AML-193 (cell line): ENCODE measurements around the gene RAX.
"Not testable (repeated sequence)": the region's sequence is repeated elsewhere in the genome, so short reads cannot be mapped to it uniquely, and the experiment has no call there.

Experiments
- DNase-seq, 2 experiments: peaks; one replicate each; lab custom pipeline; 2025; lab: John Stamatoyannopoulos, UW

Gene RAX

DNA sequence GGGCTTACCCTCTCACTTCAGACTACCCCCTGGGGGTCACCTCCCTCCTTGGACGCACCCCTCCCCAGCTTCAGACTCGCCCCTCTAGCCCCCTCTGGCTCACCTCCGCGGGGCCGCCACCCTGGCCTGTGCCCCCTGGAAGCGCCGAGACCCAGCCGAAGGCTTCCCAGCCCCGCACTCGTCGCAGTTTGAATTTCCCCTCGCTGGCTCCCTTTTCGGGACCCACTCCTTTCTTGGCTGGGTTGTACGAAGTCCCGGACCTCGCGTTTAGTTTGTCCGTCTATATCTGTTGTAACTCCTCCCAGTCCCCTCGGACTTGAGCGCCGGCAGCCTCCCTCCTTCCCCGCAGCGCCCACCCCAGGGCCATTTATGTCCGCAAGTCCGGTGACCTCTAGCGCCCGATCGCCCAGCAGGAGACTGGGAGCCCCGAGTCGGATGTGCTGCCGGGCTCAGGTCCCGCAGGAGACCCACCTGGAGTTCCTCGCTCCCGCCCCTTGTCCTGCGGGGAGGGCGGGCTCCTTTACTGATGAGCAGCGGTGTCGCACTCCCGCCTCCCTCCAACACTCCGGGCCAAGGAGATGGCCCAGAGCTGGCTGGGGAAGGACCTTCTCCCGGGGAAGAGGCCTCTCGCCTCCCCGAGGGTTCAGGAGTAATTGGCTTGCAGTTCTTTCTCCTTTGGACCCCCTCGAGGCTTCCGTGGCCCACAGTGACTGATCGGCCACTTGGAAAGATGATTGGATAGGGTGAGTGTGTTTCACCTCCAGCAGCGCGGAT lies 692 bp upstream of the RAX start:
- no peak for DNase-seq

DNA sequence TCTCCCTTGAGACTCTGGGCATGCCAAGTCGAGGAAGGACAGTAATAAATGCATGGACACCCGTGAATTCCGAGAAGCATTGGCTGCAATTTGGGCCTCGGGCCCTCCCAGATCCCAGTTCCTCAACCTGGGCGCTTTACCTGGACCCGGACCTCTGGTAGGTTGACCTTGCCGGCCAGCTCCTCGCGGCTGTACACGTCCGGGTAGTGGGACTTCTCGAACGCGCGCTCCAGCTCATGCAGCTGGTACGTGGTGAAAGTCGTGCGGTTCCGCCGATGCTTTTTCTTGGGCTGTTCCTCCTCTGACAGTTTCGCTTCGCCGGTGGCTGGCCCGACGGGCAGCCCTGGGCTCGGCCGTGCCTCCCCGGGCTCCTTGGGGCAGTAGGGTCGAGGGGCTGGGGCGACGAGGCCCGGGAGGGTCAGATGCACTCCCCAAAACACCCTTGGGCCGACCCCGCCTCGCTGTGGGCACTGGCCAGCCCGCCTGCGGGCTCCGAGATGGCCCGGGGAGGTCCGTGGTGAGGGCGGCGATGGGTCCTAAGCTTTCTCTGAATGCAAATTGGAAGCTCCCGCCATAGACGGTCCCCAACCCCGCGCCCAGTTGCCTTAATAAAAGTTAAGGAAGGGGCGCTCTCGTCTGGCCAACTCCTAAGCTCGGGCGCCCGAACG lies 899 bp downstream of the RAX start:
- no peak for DNase-seq

DNA sequence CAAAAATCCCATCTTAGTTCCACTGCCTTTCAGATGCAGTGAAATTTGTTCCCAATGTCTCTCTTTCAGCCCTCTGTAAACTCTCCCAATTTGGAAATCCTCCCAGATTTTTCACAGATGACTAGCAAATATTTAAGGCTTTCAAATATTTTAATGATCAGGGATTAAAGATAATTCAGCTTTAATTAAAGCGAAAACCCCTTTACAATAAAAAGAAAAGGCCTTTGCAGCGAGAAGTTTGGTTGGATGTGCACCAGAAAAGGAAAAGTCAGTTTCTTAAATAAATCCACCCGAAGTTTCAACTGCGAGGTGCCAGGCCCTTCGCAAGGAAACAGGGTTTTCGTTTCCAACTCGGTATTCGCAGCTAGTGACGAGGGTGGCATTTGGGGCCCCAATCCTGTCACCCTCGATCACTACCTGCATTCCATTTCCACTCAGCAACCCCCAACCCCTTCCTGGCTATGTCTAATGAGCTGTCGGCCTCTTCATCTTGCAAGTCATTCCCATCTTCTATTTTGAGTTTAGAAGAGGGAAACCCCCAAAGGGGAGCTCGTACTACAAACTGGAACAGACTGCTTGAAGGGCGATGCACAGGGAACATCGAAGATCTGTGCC lies 1.5 kb downstream of the RAX start:
- no peak for DNase-seq

DNA sequence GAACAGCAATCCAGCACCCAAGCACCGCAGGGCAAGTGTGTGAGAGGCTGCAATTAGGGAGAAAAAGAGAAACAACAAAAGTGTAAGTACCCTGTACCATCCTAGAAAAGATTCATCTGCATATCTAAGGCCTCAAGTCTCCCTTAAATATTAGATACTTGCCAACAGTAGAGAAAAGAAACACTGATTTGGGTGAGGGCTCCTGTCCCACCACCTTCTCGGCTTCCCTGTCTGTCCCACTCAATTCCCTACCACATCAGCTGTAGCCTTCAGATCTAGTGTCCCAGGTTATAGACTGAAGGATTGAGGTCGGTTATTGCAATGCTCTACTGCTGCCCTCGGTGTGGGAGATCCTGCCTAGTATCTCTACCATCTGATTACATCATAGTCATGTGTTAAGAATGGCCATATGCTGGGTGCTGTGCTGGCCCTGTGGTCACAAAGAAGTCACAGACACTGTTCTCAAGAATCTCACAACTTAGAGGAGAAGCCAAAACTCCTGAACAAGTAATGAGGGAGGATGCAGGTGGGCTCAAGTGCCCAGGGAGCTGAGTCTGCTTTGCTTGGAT lies 2.5 kb downstream of the RAX start:
- DNase-seq = no peak

DNA sequence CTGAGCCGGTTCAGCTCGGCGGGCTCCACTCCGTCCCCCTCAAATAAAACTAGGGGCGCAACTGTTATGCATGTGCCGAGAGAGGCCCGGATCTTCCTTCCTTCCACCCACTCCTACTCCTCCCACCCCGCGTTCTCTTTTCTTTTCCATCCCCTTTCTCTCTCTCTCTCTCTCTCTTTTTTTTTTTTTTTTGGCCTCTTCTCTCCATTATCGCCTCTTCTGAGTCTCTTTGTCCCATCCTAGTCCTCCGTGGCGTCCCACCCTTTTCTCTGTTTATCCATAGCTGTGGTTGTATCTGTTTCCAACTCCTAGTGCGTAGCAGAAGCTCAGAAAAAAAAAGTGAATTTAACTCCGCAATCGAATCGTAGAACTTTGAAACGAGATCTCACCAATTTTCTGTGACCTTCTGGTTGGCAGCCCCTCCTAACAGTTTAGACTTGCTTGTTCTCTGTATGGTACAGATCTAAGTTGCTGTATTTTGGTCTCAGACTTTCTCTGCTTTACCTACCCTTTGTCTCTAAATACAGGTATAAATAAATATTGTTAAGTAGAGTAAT lies 3.6 kb downstream of the RAX start:
- DNase-seq = no peak

DNA sequence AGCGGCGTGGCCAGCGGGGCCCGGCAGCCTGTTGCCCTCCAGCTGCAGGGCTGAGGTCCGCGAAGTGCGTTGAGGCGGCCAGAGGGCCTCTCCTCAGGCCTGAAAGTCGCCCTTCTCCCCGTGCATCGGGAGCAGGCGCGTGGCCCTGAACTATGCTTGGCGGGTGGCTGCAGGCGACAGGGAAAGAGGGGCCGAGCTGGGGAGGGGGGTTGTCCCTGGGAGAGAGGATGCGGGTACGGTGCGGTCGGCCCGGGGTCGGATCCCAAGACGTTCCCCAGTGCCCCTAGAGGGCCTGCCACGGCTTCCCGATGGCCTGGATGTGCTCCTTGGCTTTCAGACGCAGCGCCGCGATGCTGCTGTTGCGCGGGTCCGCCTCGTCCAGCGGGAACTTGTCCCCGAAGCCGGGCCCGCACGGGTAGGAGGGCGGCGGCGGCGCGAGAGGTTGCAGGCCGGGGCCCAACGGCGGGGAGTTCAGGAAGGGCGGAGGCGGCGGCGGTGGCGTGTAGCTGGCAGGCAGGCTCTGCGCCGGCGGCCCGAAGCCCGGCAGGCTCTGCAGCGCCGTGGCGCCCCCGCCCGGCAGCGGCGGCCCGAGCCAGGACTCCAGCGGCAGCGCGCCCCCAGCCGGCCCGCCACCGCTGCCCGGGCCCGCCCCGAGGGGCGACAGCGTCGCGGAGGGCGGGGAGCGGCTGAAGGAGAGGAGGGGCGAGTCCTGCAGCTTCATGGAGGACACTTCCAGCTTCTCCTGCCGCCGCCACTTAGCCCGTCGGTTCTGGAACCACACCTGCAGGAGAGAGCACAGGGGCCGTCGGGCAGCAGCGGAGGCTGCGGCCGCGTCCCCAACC lies 4.3 kb downstream of the RAX start:
- DNase-seq = no peak

DNA sequence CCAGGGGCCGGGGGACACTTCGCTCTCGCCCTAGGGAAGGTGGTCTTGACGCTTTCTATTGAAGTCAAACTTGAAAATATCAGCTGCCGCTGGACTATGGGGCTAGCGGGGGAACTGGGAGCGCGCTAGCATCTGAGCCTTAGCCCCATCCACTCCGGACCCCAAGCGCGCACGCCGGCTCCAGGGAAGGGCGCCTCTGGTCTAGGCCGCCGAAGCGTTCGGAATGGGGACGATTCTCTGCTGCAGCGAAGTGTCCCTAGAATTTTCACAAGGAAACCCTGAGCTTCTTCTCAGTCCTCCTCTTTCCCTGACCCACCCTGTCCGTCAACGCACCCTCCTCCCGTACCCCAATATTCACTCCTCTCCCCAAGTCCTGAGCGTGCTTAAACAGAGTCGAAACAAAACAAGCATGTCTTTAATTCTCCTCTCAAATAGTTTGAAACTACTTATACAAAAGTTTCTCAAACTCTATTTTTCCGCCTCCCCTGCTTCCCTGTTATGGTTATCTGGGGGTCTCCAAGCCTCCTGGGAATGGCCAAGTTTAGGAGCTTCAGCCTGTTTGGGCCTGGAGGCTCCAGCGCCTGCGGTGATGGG lies 5.0 kb downstream of the RAX start:
- DNase-seq = no peak

DNA sequence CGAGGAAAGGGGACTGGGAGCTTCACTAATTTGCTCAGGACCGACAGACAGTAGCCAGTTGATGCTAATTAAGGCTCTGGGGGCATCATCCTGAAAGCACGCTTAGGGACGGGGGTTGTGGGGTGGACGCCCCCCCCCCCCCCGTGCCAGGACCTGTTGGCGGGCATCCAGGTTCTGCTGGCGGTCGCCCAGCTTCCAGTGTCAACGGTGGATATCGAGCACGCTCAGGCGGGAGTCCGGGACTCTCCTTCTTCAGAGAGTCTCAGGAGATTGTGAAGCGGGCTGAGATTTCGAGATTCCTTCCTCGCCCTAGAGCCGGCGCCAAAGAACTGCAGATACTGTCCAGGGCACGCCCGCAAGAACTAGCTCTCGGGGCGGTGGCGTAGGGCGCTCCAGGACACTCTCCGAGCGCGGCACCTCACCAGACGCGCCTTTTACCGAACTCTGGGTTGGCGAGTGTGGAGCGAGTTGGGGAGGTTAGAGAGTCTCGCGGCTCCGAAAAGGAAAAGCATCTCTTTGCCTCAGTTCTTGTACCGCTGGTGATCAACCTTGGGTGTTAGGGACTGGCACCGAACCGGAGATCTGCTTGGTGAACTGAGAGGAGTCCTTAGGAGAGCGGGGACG lies 5.6 kb downstream of the RAX start:
- DNase-seq = no peak

DNA sequence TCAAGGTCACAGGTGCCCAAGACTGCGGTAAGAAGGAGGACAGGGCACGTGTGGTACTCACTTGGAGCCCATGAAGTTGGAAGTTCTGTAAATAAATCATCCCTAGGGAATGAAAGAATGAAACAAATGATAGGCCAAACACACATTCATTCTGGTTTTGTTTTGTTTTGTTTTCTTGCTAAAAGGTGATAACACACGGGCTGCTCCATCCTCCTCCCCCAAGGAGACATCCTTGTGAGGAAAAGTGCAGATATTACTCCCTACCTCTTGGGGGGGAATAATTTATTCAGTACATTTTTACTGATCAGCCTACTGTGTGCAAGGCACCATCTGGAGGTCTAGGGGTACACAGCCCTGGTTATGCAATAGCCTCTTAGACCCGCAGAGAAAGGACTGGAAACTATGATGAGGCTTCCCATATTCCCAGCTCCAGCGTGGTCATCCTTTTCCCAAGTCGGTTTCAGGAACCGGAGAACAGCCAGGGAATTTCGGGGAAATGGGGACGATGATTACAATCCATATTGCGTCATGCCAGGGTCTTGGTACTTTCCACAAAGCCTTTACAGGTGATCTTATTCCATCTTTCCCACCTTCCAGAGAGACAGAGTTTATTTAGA lies 6.3 kb downstream of the RAX start:
- DNase-seq = no peak

DNA sequence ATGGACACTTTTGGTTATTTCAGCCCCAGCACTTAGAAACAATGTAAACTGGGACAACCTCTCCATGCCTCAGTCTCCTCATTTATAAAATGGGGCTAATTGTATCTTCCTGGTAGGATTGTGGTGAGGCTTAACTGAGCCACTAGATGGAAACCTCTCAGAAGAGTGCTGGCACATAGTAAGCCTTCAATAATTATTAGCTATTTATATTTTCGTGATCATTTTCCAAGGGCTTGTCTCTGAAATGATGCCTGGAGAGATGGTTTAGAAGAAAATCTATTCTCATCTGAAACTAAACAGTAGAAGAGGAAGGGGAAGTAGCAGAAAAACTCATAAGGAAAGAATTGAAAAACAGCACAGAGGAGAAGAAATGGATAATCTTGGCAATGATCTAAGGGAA lies 6.8 kb downstream of the RAX start:
- DNase-seq = no peak

DNA sequence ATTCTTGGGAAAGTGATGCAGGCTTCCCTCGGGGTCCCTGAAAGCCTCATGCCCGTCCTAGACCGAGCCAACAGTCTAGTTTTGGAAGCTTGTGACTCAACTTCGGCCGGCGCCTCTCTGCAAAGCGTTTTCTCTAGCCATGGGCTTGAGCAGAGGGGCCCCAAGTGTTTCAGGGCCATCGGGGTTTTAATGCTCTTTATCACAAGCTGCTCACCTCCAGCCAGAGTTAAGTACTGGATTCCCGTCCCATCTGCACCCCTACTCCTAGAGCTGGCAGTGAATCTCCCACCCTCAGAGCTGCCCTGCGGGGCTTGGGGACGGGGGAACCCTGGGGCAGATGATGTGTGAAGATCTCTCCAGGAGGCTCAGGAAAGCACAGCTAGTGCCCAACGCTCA lies 7.3 kb downstream of the RAX start:
- no peak for DNase-seq

DNA sequence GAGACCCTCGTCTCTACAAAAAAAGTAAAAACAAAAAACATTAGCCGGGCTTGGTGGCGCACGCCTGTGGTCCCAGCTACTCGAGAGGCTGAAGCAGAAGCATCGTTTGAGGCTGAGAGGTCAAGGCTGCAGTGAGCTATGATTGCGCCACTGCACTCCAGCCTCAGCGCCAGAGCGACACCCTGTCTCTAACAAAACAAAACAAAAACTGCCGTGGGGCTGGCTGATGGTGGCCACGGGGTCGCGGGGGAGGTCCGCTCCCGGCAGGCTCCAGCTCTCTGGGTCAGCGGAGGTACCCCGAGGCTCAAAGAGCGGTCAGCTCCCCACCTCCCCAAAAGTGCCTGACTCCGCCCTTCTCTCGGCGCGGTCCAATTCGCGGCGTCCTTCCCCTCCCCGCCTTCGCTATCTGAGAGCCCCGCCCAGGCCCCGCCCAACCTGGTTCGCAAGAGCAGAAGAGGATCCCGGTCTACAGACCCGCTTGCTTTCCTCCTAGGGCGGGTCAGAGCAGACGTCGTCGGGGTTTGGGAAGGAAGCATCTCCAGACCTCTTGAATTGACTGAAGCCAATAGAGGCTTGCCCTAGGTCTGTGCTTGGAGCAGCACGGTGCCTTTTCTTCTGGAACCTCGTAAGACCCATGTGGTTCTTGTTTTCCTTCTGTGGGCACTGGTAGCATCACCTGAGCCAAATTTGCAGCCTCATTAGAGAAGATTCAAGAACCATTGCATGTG lies 7.8 kb downstream of the RAX start:
- DNase-seq = no peak

DNA sequence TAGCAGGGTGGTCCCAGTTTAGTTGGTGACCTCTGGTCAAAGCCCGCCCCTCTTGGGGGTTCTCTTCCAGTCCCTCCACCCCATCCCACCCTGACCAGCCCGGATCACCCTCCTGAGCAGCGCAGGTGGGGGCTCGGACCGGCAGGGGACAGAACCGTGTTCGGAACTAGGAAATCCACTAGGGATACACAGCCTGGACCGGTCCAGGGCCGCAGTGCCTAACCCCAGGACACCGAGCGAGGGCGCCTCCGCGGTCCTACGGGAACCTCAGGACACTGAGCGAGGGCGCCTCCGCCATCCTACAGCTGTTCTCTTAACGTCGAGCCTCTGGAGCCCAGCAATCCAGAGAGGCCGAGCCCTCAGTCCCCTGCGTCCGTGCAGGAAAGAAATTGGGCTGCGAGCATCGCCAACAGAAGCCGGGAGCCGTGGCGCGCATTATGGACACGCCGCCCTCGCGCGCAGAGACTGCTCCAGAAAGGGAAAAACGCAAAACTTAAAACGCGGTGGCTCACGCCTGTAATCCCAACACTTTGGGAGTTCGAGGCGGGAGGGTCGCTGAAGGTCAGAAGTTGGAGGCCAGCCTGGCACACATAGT lies 8.5 kb downstream of the RAX start:
- no peak for DNase-seq

DNA sequence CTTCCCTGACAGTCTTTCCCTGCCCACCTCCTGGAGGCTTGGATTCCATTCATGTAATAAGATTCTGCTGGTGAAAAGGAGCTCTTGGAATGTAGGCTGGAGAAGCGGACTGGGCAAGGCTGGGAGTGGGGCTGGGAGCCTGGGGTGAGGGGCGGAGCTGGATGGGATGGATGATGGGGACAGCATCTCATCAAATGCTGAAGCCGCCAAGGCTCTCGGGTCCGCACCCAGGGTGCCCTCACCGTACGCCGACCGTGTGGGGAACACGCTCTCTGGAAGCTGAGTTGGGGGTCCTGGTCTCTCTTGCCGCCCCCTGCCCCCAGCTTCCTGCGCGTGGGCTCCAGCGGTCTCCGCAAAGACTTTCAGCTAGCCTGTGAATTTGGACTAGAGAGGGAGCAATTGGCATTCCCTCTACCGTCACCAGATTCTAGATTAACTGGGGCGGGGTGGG lies 9.1 kb downstream of the RAX start:
- DNase-seq = no peak

DNA sequence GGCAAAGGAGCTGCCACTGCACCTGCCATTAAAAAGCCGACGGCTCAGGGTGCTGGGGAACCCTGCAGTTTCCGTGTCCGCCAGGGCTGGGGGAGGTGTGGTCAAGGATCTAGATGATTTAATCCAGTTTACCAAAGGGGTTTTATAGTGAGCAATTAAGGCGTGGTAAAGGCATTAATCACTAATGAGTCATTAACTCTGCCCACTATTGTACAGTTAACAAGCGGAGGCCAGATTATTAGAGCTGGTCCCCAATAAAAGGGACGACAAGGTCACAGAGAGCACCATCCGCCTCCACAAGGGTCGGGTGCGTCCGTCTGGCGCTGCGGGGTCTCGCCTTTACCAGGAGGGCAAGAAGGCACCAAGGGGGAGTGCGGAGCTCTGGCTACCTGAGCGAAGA lies 9.6 kb downstream of the RAX start:
- no peak for DNase-seq

DNA sequence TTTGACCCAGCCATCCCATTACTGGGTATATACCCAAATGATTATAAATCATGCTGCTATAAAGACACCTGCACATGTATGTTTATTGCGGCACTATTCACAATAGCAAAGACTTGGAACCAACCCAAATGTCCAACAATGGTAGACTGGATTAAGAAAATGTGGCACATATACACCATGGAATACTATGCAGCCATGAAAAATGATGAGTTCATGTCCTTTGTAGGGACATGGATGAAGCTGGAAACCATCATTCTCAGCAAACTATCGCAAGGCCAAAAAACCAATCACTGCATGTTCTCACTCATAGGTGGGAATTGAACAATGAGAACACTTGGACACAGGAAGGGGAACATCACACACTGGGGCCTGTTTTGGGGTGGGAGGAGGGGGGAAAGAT lies 11.0 kb downstream of the RAX start:
- not testable (repeated sequence) for DNase-seq

DNA sequence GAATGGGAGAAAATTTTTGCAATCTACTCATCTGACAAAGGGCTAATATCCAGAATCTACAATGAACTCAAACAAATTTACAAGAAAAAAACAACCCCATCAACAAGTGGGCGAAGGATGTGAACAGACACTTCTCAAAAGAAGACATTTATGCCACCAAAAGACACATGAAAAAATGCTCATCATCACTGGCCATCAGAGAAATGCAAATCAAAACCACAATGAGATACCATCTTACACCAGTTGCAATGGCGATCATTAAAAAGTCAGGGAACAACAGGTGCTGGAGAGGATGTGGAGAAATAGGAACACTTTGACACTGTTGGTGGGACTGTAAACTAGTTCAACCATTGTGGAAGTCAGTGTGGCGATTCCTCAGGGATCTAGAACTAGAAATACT lies 11.4 kb downstream of the RAX start:
- not testable (repeated sequence) for DNase-seq

DNA sequence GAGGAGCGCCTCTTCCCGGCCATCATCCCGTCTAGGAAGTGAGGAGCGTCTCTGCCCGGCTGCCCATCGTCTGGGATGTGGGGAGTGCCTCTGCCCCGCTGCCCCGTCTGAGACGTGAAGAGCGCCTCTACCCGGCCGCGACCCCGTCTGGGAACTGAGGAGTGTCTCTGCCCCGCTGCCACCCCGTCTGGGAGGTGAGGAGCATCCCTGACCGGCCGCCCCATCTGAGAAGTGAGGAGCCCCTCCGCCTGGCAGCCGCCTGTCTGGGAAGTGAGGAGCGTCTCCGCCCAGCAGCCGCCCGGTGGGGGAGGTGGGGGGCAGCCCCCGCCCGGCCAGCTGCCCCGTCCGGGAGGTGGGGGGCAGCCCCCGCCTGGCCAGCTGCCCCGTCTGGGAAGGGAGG lies 17.8 kb downstream of the RAX start:
- not testable (repeated sequence) for DNase-seq

DNA sequence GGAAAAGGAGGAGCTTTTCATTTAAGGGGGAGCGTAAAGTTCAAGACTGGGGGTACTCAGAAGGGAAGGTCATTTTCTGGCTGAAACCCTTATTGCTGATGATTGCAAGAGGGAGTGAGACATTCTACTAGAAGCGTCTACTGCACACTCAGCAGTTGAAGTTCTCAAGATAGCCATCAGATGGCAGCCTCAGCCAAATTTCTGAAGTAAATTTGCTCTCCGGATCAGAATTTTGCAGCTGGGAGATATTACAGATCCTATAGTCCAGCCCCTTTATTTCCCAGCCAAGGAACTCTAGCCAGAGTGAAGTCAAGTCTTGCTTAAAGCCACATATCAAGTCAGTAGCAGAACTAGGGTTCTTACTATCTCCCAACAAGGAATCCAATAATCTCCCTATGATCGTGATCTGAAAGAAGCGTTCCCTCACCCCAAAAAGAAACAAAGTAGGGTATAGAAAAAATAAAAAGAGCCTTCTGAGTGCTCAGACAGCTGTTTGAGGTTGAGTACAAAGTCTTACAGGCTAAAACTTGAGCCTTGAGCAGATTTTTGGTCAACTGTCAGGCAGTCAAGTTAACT lies 24.0 kb downstream of the RAX start:
- peak in 1 of 2 experiments; percentile 40 for DNase-seq
